Uterus (tissue), 2 donors: Measurements from ENCODE around the gene MAPK10.

Experiments
- CTCF ChIP-seq, 4 experiments: fragments of 200-600 bp in 2 of 4; fragments of 450-650 bp in 2 of 4; sonication (generic) in 2 of 4; IDR thresholded peaks; one replicate each; pipeline ENCODE4 v1.5.1; 2016 to 2019; ENCODE audit warnings: antibody characterized with exemption in 4 of 4, mild to moderate bottlenecking in 2 of 4, moderate library complexity in 1 of 4
- POLR2A ChIP-seq, 2 donors: fragments of 450-650 bp; IDR thresholded peaks; one replicate each; pipeline ENCODE4 v1.6.1; 2016; ENCODE audit warnings: antibody characterized with exemption in 2 of 2, mild to moderate bottlenecking in 1 of 2, moderate library complexity in 1 of 2

- TF ChIP-seq POLR2A (IDR thresholded peaks at IDR 0.05) (no peak), CTCF (IDR thresholded peaks at IDR 0.05) (no peak)
Observed at GRCh38 chr4:86334020-86334750, 25.7 kb downstream of the MAPK10 start.
